Activated naive CD8-positive, alpha-beta T cell treated with anti-CD3 and anti-CD28 coated beads for 36 hours (primary cell): Measurements from ENCODE around the gene KLF15. TPM values are rescaled to one million over a fixed set of nuclear protein-coding genes. Genes with fewer than 3 reads are reported as not detected.
"Not testable (repeated sequence)": the region's sequence is repeated elsewhere in the genome, so short reads cannot be mapped to it uniquely, and the experiment has no call there.

Experiments used
- DNase-seq: peaks from one replicate; pipeline ENCODE4 v3.0.0; 2021
- H3K27ac Mint-ChIP-seq: one replicate; pipeline ENCODE4 v1.8.0; 2022; ENCODE audit warnings: mild to moderate bottlenecking, moderate library complexity, mixed read lengths
- H3K27me3 Mint-ChIP-seq: one replicate; pipeline ENCODE4 v1.8.0; 2022; ENCODE audit warnings: mild to moderate bottlenecking, mixed read lengths
- H3K36me3 Mint-ChIP-seq: one replicate; pipeline ENCODE4 v1.8.0; 2021; ENCODE audit warnings: mild to moderate bottlenecking, mixed read lengths
- H3K4me1 Mint-ChIP-seq: one replicate; pipeline ENCODE4 v1.8.0; 2021; ENCODE audit warnings: mixed read lengths
- H3K4me3 Mint-ChIP-seq: one replicate; pipeline ENCODE4 v1.8.0; 2022; ENCODE audit warnings: mild to moderate bottlenecking, moderate library complexity, mixed read lengths
- H3K9me3 Mint-ChIP-seq: one replicate; pipeline ENCODE4 v1.8.0; 2022; ENCODE audit warnings: mixed read lengths
- total RNA-seq, 2 experiments: library from RNA; stranded (reverse); gene quantifications; one replicate each; pipeline ENCODE4 v1.2.3, GENCODE V29; 2021

KLF15 gene
- total RNA-seq, 2 experiments from 2014 or later: 0.41 to 0.42 TPM

DNA sequence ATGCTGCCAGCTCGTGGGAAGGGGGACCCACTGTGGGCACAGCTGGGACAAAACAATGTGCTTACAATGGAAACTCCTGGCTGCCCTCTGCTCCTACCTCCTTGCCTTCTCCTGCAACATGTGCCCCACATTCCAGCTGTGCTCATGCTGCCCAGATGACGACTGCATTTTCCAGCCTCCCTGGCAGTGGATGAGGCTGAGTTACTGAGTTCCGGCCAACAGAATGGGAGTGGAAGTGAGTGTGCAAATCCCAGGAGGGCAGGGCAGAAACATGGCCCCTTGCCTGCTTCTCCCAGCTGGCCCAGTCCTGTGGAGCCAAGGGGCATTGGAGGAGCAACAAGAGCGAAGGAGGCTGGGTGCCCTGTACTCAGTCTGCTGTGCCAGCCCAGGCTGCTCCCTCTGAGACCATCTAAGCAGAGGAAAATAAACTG, 17.1 kb downstream of the KLF15 start:
- no peaks in the 10 kb centered on the region for H3K4me1 Mint-ChIP-seq
- no peak for DNase-seq
- H3K4me3 Mint-ChIP-seq: no peak overlapping the region
- no peaks in the 10 kb centered on the region for H3K9me3 Mint-ChIP-seq
- H3K36me3 Mint-ChIP-seq: no peaks in the 10 kb centered on the region
- no peaks in the 10 kb centered on the region for H3K27me3 Mint-ChIP-seq
- no peak overlapping the region for H3K27ac Mint-ChIP-seq

DNA sequence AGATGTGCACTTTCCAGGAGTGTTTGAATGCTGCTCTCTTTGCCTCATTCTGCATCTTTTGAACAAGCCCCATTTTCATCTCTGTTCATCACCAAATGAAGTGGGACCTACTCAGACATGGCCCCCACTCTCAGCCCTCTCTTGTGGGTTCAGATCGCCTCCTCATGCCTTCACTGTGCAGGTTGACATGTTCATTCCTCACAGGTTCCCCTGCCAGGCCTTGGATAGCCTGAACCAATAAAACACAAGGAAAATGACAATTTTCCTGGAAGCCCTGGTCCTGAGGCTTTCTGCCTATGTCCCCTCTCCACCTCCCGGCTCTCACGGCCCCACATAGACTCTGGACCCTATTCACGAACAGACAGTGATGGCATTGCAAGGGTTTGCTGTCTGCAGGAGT, 17.7 kb downstream of the KLF15 start:
- Mint-ChIP-seq H3K36me3 (no peaks in the 10 kb centered on the region), H3K9me3 (no peaks in the 10 kb centered on the region), H3K27ac (no peak overlapping the region), H3K4me3 (no peak overlapping the region), H3K4me1 (no peaks in the 10 kb centered on the region), H3K27me3 (no peaks in the 10 kb centered on the region)
- no peak for DNase-seq

DNA sequence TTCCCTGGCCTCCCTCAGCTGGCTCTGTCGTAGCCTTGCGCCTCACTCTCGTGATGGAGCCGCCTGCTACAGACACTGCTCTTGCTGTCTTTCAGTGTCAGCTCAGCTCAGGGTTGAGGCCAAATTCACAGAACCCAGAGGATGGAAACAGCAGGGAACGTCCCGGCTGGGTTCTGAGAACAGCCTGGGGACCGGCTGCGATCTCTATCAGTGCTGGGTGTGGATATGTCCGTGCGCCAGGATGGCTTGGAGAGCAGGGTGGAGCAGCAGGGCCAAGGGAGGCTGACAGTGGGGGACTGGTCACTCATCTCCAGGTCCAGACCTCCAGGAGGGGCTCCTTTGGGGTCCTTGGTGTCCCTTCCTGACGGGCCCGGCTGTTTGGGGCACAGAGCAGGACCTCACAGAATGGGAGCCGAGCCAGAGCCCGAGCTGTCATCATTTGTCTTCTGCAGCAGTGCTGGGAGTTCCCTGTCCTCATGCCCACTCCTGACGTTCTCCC, 18.4 kb downstream of the KLF15 start:
- Mint-ChIP-seq H3K9me3 (no peaks in the 10 kb centered on the region), H3K27me3 (no peaks in the 10 kb centered on the region), H3K4me1 (no peaks in the 10 kb centered on the region), H3K27ac (no peak overlapping the region), H3K36me3 (no peaks in the 10 kb centered on the region), H3K4me3 (no peak overlapping the region)
- no peak for DNase-seq

DNA sequence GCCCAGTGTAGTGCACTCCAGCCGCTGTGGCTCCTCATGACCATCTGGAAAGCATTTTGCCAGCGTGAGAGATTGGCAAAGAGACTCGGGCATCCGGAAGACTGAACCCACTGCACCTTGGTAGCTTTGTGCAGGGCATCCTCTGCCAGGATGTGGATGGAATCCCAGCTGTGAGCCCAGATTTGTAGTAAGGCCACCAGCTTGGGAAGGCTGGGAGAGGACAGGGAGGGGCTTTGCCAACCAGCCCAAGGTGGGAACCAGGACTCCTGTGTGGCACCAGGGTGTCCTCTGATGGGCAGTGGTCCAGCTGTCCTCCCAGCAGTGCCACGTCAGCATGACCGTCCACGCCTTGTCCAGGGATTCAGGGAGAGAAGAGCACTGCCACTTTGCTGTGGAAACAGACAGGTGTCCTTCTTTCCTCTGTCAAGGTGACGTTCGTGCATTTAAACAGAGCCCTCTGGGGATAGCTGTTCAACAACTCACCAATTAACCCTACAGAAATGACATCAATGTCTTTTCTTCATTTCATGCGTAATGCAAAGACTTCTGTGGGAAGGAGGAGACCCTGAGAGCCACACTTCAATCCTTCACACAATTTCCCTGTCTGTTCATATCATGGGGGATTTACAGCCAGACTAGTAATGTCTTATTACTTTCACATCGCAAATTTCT, 19.1 kb downstream of the KLF15 start:
- Mint-ChIP-seq H3K27ac (no peak overlapping the region), H3K36me3 (no peaks in the 10 kb centered on the region), H3K27me3 (no peaks in the 10 kb centered on the region), H3K9me3 (no peaks in the 10 kb centered on the region), H3K4me1 (no peaks in the 10 kb centered on the region), H3K4me3 (no peak overlapping the region)
- DNase-seq: no peak

DNA sequence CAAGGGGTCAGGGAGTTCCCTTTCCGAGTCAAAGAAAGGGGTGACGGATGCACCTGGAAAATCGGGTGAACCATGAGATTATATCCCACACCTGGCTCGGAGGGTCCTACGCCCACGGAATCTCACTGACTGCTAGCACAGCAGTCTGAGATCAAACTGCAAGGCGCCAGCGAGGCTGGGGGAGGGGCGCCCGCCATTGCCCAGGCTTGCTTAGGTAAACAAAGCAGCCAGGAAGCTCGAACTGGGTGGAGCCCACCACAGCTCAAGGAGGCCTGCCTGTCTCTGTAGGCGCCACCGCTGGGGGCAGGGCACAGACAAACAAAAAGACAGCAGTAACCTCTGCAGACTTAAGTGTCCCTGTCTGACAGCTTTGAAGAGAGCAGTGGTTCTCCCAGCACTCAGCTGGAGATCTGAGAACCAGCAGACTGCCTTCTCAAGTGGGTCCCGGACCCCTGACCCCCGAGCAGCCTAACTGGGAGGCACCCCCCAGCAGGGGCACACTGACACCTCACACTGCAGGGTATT, 25.3 kb downstream of the KLF15 start:
- not testable (repeated sequence) for H3K4me3 Mint-ChIP-seq, DNase-seq, H3K9me3 Mint-ChIP-seq, H3K4me1 Mint-ChIP-seq, H3K36me3 Mint-ChIP-seq, H3K27ac Mint-ChIP-seq
- peaks cover 33% of the 10 kb centered on the region for H3K27me3 Mint-ChIP-seq

DNA sequence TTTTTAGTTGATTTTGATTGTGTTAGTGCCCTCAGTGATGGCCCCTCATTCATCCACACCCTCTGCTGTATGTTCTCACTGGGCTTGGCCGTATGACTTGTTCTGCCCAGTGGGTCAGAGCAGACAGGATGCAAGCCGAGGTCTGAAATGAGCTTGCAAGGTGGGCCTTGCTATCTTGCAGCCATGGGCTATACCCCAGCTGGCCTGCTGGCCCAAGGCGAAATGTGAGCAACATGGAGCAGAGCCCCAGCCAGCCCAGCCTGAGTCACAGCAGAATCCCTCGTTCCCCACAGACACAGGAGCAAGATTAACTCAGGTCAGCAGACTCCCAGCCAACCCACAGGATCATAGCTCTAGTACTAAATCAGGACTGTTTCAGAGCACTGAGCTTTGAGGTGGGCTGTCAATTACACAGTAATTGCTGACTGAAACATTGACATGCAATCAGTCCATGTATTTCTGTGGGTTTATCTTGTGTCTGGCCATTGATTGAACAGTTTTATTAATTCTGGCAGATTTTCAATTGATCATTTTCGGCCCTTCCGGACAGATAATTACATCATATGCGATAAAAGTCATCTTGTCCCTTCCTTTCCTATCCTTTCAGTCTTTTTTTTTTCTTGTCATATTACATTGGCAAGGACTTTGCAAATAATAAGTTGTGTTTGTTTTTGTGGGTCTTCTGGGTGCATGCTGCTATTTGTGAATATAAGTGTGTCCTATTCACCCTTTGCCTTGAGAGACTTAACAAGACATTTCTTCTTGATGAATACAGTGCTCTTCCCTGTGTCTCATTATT, 27.1 kb downstream of the KLF15 start:
- Mint-ChIP-seq H3K4me3 (no peak overlapping the region), H3K27ac (no peak overlapping the region), H3K27me3 (peaks cover 33% of the 10 kb centered on the region), H3K36me3 (peaks cover 5% of the 10 kb centered on the region), H3K9me3 (peaks cover 13% of the 10 kb centered on the region), H3K4me1 (no peaks in the 10 kb centered on the region)
- no peak for DNase-seq

DNA sequence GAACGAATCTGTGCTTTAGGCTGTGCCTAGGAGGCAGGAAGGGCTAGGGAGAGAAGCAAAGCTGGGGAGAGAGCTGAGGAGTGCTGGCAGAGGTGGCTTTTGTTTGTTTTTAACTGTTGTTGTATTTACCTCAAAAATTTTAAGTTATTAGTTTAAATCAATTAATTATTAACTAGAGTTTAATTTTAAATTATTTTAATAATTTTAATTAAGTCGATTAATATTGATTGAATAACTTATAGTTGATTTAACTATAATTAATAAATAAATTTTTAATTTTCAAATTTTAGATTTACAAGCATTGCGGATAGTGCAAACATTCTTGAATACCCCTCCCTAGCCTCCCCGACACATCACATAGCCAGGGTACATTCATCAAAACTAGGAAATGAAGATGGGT, 30.6 kb downstream of the KLF15 start:
- Mint-ChIP-seq H3K4me3 (no peak overlapping the region), H3K36me3 (peaks cover 5% of the 10 kb centered on the region), H3K4me1 (no peaks in the 10 kb centered on the region), H3K27ac (no peak overlapping the region), H3K9me3 (peaks cover 13% of the 10 kb centered on the region), H3K27me3 (peaks cover 33% of the 10 kb centered on the region)
- no peak for DNase-seq

DNA sequence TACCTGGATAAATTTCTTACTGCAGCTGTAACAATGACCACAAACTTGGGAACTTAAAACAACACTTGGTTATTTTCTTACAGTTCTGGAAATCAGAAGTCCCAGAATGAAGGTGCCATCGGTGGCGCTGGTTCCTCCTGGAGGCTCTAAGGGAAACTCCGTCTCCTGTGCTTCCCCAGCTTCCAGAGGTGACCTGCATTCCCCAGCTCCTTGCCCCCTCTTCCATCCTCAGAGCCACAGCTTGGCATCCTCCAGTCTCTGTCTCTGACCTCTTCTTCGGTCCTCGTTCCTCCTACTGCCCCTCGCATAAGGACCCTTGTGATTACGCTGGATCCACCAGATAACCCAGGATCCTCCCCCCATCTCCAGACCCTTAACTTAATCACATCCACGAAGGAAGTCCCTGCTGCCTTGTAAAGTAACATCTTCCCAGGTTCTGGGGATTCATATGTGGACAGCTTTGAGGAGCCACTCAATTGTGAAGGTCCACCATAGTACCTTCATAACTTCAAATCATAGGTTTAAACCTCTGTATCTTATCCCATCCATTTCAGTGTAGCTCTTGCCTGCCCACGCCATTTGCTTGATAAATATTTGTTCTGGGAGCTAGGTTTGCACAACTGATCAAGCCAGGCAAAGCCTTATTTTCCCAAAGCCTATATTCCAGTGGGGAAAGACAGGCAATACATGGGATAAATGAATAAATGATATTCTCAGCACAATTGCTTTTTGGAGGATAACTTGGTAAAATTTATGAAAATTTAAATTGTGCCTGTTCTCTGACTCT, 34.8 kb downstream of the KLF15 start:
- no peaks in the 10 kb centered on the region for H3K4me1 Mint-ChIP-seq
- no peaks in the 10 kb centered on the region for H3K36me3 Mint-ChIP-seq
- no peak overlapping the region for H3K4me3 Mint-ChIP-seq
- no peak overlapping the region for H3K27ac Mint-ChIP-seq
- DNase-seq: no peak
- H3K27me3 Mint-ChIP-seq: peaks cover 3% of the 10 kb centered on the region
- H3K9me3 Mint-ChIP-seq: peaks cover 3% of the 10 kb centered on the region

DNA sequence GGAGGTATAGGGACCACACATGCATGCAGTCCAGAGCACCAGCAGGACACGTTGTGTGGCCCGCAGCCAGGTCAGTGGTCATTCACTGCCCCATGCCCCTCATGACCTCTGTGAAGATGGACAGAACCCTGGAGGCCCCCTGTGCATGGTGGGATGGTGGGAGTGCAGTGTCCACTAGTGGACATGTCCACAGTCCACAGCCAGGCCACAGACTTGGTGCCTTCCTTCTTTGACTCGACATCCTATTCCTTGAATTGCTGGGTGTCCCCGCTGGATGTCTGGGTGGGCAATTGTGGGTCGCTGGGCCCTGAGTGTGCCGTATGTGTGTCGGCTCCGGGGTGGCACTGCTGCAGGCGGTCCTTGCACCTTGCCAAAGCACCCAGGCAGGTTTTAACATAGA, 35.7 kb downstream of the KLF15 start:
- Mint-ChIP-seq H3K4me1 (no peaks in the 10 kb centered on the region), H3K27me3 (no peaks in the 10 kb centered on the region), H3K4me3 (no peak overlapping the region), H3K9me3 (peaks cover 3% of the 10 kb centered on the region), H3K36me3 (no peaks in the 10 kb centered on the region), H3K27ac (no peak overlapping the region)
- DNase-seq: no peak

DNA sequence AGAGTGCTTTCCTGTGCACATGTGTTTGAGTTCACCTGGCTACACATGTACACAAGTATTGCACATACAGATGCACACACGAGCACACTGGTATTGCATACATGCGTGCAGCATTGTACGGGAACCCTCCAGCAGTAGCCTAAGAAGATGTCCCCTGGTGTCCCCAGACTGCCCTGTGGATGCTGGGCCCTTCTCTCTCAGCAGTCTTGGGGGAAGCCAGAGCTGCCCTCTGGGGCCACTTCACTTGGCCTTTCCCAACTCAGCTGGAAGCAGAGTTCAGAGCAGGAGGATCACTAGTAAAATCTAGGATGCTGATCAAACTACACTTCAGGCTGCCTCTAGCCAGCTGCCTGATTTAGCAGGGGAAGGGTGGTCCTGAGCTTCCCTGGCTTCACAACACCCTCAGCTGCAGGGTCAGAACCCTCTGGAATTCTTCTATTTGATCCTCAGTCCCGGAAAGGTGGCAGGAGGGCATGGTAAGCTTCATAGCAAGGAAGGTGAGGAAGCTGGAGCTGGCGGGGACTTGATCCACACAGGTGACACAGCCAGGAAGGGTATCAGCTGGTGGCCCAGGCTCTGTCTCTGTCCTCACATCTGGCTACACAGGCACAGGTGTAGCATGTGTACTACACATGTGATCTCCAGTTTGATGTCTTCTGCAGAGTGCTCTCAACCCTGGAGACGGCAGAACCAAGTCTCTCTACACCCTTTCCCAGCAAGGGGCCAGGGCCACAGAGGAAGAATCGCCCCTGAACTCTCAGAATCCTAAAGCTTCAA, 36.5 kb downstream of the KLF15 start:
- Mint-ChIP-seq H3K4me1 (no peaks in the 10 kb centered on the region), H3K36me3 (no peaks in the 10 kb centered on the region), H3K9me3 (no peaks in the 10 kb centered on the region), H3K27ac (no peak overlapping the region), H3K27me3 (no peaks in the 10 kb centered on the region), H3K4me3 (no peak overlapping the region)
- DNase-seq: no peak

DNA sequence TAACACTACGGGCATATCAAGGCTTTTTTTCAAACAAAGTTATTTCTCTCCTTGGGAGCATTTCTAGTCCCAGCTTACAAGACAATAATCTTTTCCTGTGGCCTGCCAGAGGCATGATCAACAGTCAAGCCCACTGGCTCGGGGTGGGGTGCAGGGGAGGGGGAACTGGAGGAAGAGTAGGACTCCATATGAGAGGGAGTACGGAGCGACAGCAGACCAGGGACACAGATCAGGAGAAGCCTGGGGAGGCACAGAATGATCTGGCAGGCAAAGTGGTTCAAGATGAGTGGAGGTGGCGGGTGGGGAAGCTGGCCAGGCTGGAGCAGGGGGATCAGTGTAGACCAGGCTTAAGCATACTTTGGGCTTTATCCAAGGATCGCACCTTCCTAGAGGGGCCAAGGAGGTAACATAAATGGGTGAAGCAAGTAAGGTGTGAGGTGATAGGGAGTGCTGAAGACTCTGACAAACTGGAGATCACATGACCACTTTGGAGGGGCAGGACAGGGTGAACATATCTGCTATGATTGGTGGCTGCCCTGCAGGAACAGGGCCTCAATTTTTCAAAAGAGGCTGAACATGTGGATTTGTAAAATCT, 37.4 kb downstream of the KLF15 start:
- Mint-ChIP-seq H3K27me3 (no peaks in the 10 kb centered on the region), H3K27ac (no peak overlapping the region), H3K9me3 (no peaks in the 10 kb centered on the region), H3K4me1 (no peaks in the 10 kb centered on the region), H3K4me3 (no peak overlapping the region), H3K36me3 (no peaks in the 10 kb centered on the region)
- DNase-seq: no peak

DNA sequence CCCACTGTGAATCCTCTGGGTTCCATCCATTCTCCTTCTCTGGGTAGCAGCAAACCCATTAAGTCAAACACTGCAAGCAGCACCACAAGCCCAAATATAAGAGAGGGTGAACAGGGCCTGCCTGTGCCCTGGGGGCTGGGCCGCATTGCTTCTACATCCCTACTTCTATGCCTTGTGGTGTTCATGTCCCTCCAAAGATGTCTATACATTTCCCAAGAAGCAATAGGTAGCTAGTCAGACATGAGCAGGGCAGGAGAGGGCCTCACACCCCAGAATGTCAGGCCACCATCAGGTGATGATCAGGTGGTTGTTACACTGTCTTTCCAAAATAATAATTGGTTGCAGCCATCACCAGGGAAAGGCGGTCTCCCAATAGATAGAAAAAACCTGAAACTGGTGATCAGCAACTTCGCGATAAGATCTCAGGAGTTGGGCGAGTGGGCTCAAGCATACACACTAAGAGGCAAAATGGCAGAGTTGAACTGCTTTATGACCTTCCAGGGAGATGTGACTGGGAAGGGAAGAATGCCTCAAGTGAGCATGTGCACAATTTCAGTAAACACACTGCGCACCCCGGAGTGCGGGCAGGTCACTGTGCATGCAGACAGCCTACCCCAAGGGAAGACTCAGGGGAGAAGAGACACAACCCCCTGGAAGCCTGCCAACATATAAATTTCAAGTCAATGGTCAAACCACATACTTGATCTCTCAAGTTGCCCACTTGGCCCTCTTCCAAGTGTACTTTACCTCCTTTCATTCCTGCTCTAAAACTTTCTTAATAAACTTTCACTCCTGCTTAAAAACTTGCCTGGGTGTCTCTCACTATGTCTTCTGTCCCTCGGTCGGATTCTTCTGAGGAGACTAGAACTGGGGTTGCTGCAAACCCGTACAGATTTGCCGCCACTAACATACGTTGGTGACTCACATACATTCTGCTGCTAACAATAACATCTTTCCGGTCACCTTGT, 39.9 kb downstream of the KLF15 start:
- Mint-ChIP-seq H3K36me3 (no peaks in the 10 kb centered on the region), H3K9me3 (no peaks in the 10 kb centered on the region), H3K4me3 (no peak overlapping the region), H3K27ac (no peak overlapping the region), H3K27me3 (no peaks in the 10 kb centered on the region), H3K4me1 (no peaks in the 10 kb centered on the region)
- no peak for DNase-seq

DNA sequence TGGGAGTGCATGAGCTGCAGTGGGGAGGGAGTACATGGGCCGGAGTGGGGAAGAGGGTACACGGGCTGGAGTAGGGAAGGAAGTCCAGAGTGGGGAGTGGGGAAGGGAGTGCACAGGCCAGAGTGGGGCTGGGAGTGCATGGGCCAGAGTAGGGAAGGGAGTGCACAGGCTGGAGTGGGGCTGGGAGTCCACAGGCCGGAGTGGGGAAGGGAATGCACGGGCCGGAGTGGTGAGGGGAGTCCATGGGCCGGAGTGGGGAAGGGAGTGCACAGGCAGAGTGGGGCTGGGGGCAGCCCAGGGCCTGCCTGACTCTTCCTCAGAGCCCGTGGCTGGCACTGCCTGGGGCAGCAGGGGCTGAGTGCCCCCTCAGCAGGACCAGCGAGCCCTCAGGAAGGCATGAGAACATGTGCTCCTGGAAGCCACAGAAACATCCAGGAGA, 40.7 kb downstream of the KLF15 start:
- DNase-seq: no peak
- H3K4me1 Mint-ChIP-seq: no peaks in the 10 kb centered on the region
- no peaks in the 10 kb centered on the region for H3K36me3 Mint-ChIP-seq
- no peaks in the 10 kb centered on the region for H3K9me3 Mint-ChIP-seq
- no peaks in the 10 kb centered on the region for H3K27me3 Mint-ChIP-seq
- no peak overlapping the region for H3K4me3 Mint-ChIP-seq
- no peak overlapping the region for H3K27ac Mint-ChIP-seq
